Neural crest cell (in vitro differentiated cells): ENCODE results near the gene LACTB. TPM values are rescaled to one million over a fixed set of nuclear protein-coding genes. Genes with fewer than 3 reads are reported as not detected.

Experiments used
- DNase-seq: peaks from one replicate; pipeline ENCODE4 v3.0.0; 2021; ENCODE audit warnings: low read depth, mixed read lengths, low spot score
- H3K27ac Mint-ChIP-seq: one replicate; pipeline ENCODE4 v1.8.0; 2021; ENCODE audit warnings: mild to moderate bottlenecking, mixed read lengths; ENCODE audit not compliant: unreplicated experiment
- H3K27me3 Mint-ChIP-seq: 2 replicates; pipeline ENCODE4 v1.8.0; 2021; ENCODE audit warnings: low read depth, mild to moderate bottlenecking, mixed read lengths
- H3K36me3 Mint-ChIP-seq: 2 replicates; pipeline ENCODE4 v1.8.0; 2021; ENCODE audit warnings: low read depth, mild to moderate bottlenecking, mixed read lengths
- H3K4me1 Mint-ChIP-seq: 2 replicates; pipeline ENCODE4 v1.8.0; 2021; ENCODE audit warnings: mixed read lengths
- H3K4me3 Mint-ChIP-seq: one replicate; pipeline ENCODE4 v1.8.0; 2021; ENCODE audit warnings: mild to moderate bottlenecking, mixed read lengths
- H3K9me3 Mint-ChIP-seq: 2 replicates; pipeline ENCODE4 v1.8.0; 2021; ENCODE audit warnings: mixed read lengths
- CTCF ChIP-seq: fragments of 200-600 bp; sonication (generic); conservative IDR thresholded peaks from 2 replicates; pipeline ENCODE4 v1.5.0; 2021; ENCODE audit warnings: antibody characterized with exemption, mild to moderate bottlenecking
- total RNA-seq: library from RNA; stranded (reverse); gene quantifications from 2 replicates; pipeline ENCODE4 v1.2.1, GENCODE V29; 2021

The LACTB gene
- total RNA-seq, 1 donor from 2014 or later, result 7.0 TPM

- no peak for DNase-seq
- peak overlapping the region; percentile 44 for H3K27ac Mint-ChIP-seq
- peak overlapping the region; percentile 64 for H3K4me3 Mint-ChIP-seq
These were observed 41.6 kb downstream of the LACTB start for GRCh38 chr15:63163217-63163616.

DNA sequence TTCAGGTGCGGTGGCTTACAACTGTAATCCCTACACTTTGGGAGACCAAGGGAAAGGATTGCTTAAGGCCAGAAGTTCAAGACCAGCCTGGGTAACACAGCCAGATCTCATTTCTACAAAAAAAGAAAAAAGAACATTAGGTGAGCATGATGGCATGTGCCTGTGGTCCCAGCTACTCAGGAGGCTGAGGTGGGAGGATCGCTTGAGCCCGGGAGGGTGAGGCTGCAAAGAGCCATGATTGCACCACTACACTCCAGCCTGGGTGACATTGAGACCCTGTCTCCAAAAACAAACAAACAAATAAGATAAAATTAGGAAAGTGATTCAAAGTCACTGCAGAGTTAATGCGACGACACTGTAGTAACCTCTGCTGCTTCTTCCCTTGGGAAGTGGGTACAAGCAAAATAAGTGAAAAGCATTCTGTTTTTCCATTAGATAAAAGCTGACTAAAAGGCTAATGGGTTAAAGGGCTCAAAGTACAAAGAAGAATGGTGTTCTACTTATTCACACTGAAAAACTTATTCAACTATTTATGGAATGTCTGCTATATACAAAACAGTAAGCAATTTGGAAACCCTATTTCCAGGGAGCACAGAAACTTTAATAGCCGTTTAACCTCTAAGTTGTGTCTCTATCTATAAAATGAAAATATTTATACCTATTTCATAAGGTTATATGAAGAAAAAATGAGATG, 43.7 kb downstream of the LACTB start:
- Mint-ChIP-seq H3K4me1 (peaks cover 3% of the 10 kb centered on the region), H3K9me3 (no peaks in the 10 kb centered on the region), H3K4me3 (no peak overlapping the region), H3K27me3 (no peaks in the 10 kb centered on the region), H3K36me3 (no peaks in the 10 kb centered on the region), H3K27ac (no peak overlapping the region)
- DNase-seq, result no peak
- no peak for TF ChIP-seq CTCF

More at GRCh38 chr15:63163217-63163616, 41.6 kb downstream of the LACTB start:
- Mint-ChIP-seq H3K9me3 (no peaks in the 10 kb centered on the region), H3K36me3 (no peaks in the 10 kb centered on the region), H3K27me3 (no peaks in the 10 kb centered on the region), H3K4me1 (peaks cover 5% of the 10 kb centered on the region)
- TF ChIP-seq CTCF, result no peak

DNA sequence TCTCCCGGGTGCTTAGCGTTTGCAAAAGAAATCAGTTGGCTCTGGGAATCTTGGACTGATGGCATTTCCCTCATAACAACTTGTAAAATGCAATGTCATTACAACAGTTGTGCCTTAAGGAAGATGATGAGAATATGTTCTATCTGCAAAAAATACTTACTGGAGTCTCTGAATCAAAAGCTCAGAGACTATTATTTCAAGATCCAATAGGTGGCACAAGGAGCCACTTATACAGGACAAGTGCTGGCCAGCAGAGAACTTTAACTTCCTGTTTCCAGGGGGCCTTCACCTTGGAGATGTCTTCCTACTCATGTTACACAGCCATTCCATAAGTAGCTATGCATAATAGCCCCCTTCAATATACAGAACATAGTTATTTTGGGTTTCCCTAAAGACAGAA, 44.6 kb downstream of the LACTB start:
- no peak for DNase-seq
- Mint-ChIP-seq H3K4me1 (peaks cover 3% of the 10 kb centered on the region), H3K36me3 (no peaks in the 10 kb centered on the region), H3K27me3 (no peaks in the 10 kb centered on the region), H3K9me3 (no peaks in the 10 kb centered on the region), H3K27ac (no peak overlapping the region), H3K4me3 (no peak overlapping the region)
- TF ChIP-seq CTCF, result no peak

DNA sequence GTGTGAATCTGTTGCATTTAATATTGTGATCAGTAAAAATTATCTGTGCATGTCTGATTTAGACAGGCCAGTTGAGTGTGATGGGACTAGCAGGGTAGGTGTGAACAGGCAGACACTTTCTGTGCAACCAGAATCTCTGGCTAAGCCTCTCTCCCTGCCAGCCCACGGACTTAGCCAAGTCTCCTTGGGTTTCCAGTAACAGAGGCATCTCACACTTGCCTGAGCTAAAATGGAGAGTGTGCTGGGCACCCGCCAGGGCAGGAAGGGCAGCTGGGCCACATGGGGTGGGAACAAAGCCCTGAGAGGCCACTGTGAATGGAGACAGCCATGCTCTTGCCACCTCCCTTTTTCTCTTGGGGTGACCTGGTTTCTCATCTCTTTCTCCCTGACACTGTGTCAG, 48.1 kb downstream of the LACTB start:
- Mint-ChIP-seq H3K9me3 (no peaks in the 10 kb centered on the region), H3K4me3 (no peak overlapping the region), H3K36me3 (no peaks in the 10 kb centered on the region), H3K27ac (no peak overlapping the region), H3K27me3 (no peaks in the 10 kb centered on the region), H3K4me1 (peaks cover 12% of the 10 kb centered on the region)
- no peak for TF ChIP-seq CTCF
- DNase-seq, result no peak

- Mint-ChIP-seq H3K9me3 (no peaks in the 10 kb centered on the region), H3K27ac (peak overlapping the region; percentile 57), H3K4me1 (peaks cover 12% of the 10 kb centered on the region), H3K4me3 (no peak overlapping the region), H3K27me3 (no peaks in the 10 kb centered on the region), H3K36me3 (no peaks in the 10 kb centered on the region)
- no peak for DNase-seq
- no peak for TF ChIP-seq CTCF
These were observed 50.7 kb downstream of the LACTB start for GRCh38 chr15:63172376-63172775.
